Panc1 (cell line): ENCODE measurements around the gene STPG3.

ENCODE experiments used
- POLR2AphosphoS5 ChIP-seq: IDR thresholded peaks from 2 replicates; pipeline ENCODE4 v1.6.1; 2012; ENCODE audit warnings: mild to moderate bottlenecking, low read depth, low read length, moderate library complexity
- TF ChIP-seq, protein P1 (sequence below): fragments of 450-650 bp; IDR thresholded peaks from 2 replicates; pipeline ENCODE4 v1.5.1; 2017; ENCODE audit warnings: mild to moderate bottlenecking
- TF ChIP-seq, protein P2 (sequence below), 2 experiments: IDR thresholded peaks; 2 replicates each; pipeline ENCODE4 v1.6.1; 2011 to 2012; ENCODE audit warnings: low read depth in 2 of 2, control low read depth in 1 of 2, low read length in 1 of 2, mild to moderate bottlenecking in 1 of 2, moderate library complexity in 1 of 2; ENCODE audit not compliant: insufficient read depth in 1 of 2

DNA sequence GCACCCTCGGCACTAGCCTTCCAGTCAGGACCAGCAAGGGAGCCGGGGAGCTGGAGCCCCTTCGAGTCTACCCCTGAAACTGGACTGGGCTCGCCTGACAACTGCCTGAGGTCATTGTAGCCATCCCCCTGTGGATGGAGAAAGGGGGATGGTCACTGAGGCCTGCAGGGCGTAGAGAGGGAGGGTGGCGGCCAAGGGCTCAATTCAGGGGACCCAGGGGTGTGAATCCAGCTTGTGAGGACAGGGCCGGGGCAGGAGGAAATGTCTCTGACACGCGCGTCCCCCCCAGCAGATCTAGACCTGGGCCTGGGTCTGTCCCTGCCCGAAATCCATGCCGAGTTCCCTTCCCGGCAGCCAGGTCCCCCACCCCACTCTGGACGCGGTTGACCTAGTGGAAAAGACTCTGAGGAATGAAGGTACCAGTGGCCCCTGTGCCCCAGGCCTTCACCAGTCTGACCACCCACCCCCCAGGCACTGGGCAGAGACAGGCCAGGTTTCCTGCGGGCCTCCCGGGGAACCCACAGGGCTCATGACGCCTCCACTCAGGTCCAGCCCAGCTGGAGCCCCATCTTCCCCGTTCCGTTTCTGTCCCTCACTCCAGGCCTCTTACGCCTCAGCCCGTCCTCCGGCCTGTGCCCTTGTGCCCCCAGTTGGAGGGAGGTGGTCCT is 19.6 kb upstream of the STPG3 start:
- TF ChIP-seq, protein P1, sequence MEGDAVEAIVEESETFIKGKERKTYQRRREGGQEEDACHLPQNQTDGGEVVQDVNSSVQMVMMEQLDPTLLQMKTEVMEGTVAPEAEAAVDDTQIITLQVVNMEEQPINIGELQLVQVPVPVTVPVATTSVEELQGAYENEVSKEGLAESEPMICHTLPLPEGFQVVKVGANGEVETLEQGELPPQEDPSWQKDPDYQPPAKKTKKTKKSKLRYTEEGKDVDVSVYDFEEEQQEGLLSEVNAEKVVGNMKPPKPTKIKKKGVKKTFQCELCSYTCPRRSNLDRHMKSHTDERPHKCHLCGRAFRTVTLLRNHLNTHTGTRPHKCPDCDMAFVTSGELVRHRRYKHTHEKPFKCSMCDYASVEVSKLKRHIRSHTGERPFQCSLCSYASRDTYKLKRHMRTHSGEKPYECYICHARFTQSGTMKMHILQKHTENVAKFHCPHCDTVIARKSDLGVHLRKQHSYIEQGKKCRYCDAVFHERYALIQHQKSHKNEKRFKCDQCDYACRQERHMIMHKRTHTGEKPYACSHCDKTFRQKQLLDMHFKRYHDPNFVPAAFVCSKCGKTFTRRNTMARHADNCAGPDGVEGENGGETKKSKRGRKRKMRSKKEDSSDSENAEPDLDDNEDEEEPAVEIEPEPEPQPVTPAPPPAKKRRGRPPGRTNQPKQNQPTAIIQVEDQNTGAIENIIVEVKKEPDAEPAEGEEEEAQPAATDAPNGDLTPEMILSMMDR: no peak
- TF ChIP-seq, protein P2, sequence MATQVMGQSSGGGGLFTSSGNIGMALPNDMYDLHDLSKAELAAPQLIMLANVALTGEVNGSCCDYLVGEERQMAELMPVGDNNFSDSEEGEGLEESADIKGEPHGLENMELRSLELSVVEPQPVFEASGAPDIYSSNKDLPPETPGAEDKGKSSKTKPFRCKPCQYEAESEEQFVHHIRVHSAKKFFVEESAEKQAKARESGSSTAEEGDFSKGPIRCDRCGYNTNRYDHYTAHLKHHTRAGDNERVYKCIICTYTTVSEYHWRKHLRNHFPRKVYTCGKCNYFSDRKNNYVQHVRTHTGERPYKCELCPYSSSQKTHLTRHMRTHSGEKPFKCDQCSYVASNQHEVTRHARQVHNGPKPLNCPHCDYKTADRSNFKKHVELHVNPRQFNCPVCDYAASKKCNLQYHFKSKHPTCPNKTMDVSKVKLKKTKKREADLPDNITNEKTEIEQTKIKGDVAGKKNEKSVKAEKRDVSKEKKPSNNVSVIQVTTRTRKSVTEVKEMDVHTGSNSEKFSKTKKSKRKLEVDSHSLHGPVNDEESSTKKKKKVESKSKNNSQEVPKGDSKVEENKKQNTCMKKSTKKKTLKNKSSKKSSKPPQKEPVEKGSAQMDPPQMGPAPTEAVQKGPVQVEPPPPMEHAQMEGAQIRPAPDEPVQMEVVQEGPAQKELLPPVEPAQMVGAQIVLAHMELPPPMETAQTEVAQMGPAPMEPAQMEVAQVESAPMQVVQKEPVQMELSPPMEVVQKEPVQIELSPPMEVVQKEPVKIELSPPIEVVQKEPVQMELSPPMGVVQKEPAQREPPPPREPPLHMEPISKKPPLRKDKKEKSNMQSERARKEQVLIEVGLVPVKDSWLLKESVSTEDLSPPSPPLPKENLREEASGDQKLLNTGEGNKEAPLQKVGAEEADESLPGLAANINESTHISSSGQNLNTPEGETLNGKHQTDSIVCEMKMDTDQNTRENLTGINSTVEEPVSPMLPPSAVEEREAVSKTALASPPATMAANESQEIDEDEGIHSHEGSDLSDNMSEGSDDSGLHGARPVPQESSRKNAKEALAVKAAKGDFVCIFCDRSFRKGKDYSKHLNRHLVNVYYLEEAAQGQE (IDR thresholded peaks at IDR 0.05; ENCODE audit: insufficient read depth in 1 of 2, low read depth in 2 of 2, low read length in 1 of 2): no peak
- no peak for TF ChIP-seq POLR2AphosphoS5
